GM19468 (cell line): ENCODE data around the gene TNFRSF1A.
"Not testable (repeated sequence)": the region's sequence is repeated elsewhere in the genome, so short reads cannot be mapped to it uniquely, and the experiment has no call there.

Experiments used
- ATAC-seq: cut with Tn5 transposase; IDR thresholded peaks from one replicate; pipeline ENCODE4 v1.9.1; 2021; ENCODE audit warnings: mild to moderate bottlenecking, moderate library complexity, moderate number of reproducible peaks; ENCODE audit not compliant: unreplicated experiment; ENCODE audit errors: extremely low read depth

The TNFRSF1A gene

DNA sequence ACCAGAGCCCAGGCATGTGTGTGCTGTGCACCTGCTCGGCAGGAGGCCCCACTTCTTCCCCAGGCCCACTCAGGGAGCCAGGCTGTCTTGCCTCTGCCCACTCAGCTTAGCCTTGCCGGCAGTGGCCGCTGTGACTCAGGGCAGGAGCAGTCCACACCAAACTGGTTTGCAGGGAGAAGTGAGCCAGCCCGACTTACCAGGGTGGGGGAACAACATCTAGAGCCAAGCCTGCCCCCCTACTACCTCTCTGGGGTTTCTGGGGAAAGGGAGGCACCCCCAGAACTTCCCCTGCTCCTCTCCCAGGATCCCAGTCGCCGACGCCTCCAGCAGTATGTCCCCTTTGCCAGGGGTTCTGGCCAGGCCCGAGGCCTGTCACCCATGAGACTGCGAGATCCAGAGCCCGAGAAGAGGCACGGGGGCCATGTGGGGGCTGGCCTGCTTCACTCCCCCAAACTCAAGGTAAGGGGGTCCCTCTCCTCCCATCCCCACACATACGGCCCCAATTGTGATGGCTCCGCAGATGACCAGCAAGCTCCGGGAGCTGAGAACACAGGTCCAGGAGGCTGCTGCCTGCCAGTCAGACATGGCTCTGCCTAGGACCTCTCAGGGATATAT lies 28.4 kb downstream of the TNFRSF1A start:
- no peak for ATAC-seq

DNA sequence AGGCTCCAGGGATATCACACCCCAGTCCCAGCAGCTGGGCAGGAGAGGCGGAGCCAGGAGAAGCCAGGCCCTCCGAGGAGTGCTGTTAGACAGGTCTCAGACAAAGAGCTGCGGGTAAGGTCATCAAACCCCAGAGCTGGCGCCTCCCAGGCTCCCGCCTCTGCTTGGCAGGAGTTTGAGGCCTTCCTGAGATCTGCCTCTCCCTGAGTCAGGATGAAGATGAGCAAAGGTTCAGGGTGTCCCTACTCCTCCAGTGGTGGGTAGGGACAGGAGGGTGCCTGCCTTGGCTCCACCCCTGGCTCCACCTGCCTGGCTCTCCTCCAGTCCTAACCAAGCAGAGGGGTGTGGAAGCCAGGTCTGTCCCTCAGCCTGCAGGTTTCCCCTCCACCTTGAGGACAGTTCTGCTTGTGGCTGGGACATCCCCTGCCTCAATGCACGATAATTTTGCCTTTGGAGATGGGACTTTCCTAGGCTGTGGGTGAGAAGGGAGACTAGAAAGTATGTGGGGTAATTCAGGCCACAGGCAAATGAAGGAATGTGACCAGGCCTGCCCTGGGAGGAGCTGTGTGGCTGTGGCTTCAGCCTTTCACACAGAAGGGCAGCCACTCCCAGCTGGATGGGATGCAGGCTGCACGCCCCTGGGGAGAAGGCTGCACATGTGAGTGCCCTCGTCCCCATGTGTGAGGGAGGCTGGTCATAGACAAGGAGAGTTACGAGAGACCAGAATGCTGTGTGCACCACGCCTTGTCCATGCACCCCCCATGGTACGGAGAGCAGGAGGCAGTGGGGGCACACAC lies 29.1 kb downstream of the TNFRSF1A start:
- ATAC-seq, result peak; percentile 63

DNA sequence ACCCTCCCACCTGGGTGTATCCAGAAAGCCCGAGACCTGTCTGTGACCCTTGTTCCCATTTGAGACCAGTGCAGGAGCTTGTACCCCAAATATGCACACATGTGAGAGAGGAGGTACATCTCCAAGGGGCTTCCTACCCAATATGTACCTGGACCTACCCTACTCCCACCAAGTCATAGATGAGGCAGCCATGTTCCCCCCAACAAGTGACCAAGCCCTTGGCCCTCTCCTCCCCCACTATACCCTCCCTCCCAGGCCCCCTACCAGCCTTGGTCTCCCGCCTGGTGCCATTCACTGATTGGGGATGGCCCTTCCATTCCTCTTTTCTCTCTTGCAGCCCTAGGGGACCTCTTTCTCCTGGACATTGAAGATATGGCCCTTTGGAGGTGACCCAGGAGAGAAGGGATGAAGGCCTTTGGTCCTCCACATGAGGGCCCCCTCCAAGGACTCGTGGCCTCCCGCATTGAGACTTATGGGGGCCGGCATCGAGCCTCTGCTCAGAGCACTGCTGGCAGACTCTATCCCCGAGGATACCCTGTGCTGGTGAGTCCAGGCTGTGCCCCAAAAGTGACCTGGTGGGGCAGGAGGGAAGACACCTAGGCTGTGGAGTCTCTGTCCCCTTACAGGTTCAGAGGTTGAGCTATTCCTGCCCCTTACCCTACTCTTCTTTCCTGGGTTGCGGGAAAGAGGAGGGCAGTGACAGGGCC lies 29.9 kb downstream of the TNFRSF1A start:
- ATAC-seq, result no peak

DNA sequence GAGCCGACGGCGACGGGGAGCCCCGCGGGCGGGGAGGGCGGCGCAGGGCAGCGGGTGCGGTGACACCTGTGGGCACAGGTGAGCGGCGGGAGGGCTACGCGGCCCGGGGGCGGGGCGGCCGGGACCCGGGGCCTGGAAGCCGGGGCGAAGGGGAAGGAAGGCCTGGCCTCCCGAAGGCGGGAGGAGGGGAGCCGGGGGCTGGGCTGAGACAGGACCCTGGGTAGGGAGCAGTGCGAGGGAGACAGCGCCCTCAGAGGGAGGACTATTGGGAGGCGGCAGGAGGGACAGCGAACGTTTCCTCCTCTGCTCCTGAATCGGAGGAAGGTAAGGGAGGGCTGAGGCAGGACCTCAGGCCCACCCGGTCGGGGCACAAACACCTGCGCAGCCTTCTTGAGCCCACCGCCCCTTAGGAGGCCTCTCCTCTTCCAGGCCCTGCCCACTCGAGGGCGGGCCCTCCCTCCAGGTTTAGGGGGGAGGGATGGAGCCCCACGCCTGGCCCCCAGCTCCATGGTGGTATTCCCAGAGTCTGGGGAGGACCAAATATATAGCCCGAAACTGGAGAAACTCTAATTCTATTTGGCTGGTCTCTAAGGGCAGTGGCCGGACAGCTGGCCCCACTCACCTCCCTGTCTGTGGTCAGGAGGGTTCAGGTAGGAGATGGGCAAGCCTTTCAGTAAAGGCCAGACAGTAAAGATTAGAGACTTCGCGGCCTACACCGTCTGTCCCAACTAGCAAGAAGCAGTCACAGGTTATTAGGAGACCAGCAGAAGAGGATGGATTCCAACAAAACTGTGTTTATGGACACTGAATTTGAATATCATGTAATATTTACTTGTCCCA lies 30.9 kb downstream of the TNFRSF1A start:
- no peak for ATAC-seq

DNA sequence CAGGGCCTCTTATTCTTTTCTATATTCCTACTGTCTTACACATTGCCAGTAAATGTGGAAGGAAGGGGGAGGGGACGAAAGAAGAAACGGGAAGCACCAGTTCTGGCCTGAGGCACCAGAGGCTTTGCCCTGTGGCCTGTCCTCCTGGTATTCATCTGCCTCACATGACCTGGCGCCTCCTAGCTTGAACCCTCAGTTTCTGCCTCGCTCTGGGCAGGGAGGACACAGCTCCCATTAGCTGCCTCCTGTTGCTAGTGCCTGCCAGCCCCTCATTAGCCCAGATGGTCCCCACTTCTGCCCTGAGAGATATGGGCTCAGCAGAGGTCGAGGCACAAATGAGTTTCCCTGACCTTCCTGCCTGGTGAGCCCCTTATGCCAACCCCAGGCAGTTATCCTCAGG lies 34.3 kb downstream of the TNFRSF1A start:
- ATAC-seq, result no peak

DNA sequence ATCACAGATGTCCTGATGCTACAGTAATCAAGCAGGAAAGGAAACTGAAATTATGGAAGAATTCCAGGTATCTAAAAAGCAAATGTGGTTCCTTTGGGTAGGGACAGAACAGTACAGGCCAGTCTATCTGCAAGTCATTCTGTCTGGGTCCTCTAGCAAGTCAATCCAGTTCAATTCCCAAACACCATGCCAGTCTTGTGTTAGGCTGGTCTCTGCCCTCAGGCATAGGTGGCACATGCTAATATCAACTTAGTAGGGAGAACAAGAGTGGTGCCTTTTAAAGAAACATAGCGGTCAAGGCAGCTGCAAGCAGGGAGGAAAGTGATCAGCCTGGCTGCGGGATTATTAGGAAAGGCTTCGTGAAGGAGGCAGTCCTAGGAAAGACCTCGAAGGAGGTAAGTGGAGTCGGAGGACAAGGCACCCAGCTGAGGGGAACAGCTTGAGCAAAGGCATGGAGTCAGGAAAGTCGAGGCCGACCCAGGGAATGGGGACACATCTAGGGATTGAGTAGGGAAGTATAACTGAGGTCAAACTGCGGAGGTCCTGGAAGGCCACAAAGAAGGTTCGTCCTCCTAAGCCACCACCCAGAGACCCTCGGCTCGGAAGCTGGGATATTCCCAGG lies 35.2 kb downstream of the TNFRSF1A start:
- no peak for ATAC-seq

DNA sequence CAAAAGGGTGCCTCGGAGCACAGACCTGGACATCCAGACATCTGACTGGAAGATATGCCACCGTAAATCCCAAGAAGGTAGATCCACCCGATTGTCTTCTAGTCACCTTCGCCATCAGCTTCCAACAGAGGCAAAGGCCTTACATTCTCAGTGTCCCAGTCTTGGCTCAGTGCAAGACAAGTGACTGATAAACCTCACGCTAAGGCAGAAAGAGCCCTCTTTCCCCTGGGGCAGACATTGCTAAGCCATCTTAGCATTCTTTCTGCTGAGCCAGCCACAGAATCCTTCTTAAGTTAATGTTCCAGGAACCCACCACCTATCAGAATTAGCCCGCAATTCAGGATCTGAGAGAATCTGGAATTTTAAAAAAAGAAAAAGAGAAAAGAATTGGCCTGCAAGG lies 35.7 kb downstream of the TNFRSF1A start:
- ATAC-seq, result no peak

GRCh38 chr12:6303071-6303470 lies 38.8 kb downstream of the TNFRSF1A start:
- no peak for ATAC-seq

- ATAC-seq, result no peak
These were observed 39.3 kb downstream of the TNFRSF1A start for GRCh38 chr12:6302621-6303020.

DNA sequence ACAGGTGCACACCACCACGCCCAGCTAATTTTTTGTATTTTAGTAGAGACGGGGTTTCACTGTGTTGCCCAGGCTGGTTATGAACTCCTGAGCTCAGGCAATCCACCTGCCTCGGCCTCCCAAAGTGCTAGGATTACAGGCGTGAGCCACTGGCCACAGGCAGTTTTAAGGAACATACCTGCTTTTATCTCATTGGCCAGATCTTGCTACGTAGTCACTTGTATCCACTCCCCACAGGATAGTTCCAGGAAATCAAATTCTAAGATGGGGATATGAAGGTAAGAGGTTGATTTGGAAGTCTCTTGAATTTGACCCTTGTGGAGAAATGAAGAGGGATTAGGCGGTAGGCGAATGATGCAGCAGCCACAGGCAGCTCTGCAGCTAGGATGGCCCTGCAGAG lies 40.2 kb downstream of the TNFRSF1A start:
- no peak for ATAC-seq

- ATAC-seq, result no peak
These were observed 44.7 kb downstream of the TNFRSF1A start for GRCh38 chr12:6297170-6297569.

- no peak for ATAC-seq
These were observed 46.6 kb downstream of the TNFRSF1A start for GRCh38 chr12:6295094-6295811.

GRCh38 chr12:6294156-6295093 lies 47.5 kb downstream of the TNFRSF1A start:
- ATAC-seq, result no peak

GRCh38 chr12:6292606-6293005 lies 49.3 kb downstream of the TNFRSF1A start:
- ATAC-seq, result no peak

DNA sequence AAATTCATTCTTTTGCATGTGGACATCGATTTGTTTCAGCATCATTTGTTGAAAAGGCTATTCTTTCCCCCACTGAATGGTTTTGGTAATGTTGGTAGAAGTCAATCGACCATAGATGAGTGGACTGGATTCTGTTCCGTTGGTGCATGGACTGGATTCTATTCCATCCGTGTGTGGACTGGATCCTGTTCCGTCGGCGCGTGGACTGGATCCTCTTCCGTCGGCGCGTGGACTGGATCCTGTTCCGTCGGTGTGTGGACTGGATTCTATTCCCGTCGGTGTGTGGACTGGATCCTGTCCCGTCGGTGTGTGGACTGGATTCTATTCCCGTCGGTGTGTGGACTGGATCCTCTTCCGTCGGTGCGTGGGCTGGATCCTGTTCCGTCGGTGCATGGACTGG lies 52.0 kb downstream of the TNFRSF1A start:
- not testable (repeated sequence) for ATAC-seq

DNA sequence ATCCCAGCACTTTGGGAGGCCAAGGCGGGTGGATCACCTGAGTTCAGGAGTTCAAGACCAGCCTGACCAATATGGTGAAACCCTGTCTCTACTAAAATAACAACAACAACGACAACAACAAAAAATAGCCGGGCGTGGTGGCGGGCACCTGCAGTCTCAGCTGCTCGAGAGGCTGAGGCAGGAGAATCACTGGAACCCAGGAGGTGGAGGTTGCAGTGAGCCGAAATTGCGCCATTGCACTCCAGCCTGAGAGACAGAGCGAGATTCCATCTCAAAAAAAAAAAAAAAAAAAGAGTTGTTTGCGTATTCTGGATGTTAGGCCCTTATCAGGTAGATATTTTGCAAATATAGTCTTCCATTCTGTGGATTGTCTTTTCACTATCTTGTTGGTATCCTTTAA lies 52.8 kb downstream of the TNFRSF1A start:
- not testable (repeated sequence) for ATAC-seq

GRCh38 chr12:6288235-6288634 lies 53.6 kb downstream of the TNFRSF1A start:
- ATAC-seq, result no peak
